Putamen (tissue), 1 donor: Measurements from ENCODE around the gene RTL5.

Experiments used
- DNase-seq: peaks from one replicate; pipeline ENCODE4 v3.0.0-alpha.2; 2016; ENCODE audit warnings: low spot score

RTL5 gene

DNA sequence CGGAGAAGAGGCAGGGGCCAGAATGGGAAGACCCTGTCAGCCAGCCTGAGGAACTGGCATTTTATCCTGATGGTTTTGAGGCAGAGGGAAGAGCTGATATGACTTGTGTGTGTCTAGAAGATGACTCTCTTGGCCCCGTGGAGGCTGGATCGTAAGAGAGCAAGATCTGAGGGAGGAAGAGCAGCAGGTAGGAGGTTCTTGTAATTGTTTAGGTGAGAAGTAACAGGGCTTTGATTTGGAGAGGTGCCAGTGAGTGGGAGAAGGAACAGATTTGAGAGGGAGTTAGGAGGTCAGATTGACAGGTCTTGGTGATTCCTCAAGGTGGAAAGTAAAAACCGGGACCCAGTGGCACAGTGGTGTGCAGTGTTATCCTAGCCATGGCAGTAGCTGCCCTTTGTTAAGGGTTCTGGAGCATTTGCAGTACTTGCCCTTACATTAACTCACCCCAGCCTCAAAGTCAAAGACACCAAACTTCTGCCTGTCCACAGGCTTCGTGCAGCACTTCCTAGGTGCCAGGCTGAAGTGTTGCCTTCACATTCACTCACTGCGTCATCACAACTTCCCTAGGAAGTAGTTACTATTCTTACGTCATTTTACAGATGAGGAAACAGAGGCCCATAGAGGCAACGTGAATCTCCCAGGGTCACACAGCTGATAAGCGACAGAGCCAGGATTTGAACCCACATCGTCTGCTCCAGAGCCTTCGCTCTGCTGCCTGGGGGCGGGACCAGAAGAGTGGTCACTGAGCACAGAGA, 23.7 kb downstream of the RTL5 start:
- DNase-seq, result peak; percentile 67

DNA sequence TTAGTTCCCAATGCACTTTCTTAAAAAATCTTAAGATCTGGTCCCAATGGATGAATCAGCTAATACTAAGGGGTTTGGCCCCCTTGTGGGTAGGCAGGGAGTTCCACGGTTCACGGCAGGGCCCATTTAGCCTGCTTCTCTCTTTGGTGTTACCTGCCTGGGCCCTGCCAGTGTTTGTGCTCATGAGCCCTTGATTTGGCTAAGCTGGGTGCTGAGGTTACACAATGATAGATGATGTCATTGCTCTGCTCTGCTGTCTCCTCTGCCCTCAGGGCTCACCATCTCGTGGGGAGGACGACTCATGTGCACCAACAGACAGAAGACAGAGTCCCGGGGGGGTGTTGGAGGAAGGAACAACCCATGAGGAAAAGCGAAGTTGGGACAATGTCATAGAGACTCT, 24.4 kb downstream of the RTL5 start:
- no peak for DNase-seq

DNA sequence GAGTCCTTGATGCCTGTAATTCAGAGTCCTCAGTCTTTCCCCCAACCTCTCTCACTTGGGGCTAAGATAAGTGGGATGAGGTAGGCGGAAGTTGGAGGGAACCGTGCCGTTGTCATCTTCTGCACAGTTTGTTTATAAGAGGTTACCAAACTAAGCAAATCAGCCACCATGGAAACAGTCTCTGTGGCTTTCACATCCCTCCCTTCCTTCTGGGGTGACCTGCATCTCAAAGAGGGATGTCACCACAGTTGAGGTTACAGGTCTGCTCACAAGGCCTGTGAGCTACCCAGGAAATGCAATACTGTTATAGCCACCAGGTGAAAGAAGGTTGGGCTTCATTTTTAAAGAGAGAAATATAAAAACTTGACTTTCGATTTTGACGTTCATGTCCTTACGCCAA, 26.3 kb downstream of the RTL5 start:
- no peak for DNase-seq

DNA sequence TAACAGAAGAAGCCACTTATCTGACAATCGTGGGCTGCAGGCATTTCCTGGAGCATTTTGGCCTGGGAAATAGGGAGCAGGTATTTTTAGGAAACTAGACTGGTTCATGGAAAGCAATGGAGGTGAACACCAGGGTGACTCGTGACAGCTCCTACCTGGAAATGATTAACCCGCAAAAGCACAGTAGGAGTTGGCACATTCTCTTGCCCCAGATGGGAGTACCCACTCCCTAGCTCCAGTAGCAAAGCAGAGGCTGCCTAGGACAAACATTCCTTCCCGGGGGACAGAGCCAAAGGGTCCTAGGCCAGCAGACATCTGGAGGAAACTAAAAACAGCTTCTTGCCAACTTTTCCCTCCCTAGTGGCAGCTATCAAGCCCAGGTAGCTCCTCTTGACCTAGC, 29.0 kb downstream of the RTL5 start:
- DNase-seq, result no peak

DNA sequence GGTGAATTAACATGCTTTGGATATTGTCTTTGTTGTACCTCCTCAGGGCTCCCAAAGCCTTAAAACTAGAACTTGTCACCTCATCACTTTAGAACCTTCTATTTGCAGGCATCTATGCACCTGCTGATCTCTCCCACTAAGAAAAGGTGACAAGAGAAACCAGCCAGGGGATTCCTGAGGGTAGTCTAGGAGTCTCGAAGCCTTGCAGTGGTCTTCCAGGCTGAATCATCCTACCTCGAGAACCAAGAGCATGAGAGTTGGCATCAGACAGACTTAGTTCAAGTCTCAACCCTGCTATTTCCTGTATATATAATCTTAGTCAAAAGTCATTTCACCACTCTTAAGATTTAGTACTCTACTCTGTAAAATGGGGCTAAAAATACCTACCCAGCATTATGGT, 29.6 kb downstream of the RTL5 start:
- no peak for DNase-seq

DNA sequence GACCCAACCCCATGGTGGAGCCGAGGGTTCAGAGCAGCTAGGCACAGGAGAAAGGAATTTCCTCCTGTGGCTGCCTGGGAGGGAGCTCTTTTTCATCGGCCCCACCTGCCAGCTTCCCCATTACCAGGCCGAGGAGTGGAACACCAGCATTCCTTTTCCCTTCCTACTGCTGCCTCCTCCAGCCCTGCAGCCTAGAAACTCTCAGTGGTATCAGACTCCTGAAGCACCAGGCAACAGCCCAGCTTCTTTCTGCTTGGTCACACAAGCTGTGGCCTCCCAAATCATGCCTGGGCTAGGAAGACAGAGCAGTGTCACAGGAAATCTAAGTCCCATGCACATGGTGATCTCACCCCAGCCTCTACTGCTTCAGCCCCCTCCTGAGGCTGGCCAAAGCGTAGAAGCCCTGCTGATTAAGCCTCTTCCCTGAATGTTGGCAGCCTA, 30.1 kb downstream of the RTL5 start:
- DNase-seq, result no peak

DNA sequence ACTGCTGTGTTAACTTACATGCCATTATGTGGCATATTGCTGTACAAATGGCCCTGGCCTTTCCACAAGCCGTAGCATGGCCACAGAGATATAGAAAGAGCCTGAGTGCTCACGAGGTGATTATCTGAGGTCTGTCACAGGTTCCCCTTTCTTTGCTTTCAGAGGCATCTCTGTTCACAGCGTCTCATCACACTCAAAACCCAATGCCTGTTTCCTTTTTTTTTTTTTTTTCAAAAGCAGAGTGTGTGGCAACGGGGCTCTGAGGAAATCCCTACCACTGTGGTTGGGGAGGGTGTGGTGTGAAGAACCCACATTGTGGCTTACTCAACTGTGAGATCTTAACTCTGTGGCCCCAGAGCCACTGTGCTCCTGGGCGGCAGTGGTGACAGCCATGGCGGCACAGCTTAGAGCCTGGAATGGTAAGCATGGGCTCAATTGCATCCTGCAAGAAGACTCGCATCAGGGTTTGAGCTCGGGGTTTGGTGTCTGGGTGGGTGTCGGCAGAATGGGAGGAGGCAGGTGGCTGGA, 30.8 kb downstream of the RTL5 start:
- DNase-seq, result no peak

DNA sequence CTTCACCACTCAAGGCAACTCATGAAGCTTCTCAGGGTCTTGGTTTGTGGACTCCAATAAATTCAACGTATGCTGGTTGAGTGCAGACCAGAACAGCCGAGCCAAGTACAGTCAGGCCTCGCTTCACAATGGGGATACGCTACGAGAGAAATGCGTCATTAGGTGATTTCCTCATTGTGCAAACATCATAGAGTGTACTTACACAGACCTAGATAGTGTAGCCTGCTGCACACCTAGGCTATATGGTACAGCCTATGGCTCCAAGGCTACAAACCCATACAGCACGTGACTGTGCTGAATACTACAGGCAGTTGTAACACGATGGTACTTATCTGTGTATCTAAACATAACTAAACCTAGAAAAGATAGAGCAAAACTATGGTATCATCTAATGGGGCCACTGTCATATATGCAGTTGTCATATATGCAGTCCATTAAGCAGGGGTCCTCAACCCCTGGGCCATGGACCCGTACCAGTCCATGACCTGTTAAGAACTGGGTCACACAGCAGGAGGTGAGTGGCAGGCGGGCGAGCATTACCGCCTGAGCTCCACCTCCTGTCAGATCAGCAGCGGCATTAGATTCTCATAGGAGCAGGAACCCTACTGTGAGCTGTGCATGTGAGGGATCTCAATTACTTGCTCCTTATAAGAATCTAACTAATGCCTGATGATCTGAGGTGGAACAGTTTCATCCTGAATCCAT, 31.5 kb downstream of the RTL5 start:
- no peak for DNase-seq

DNA sequence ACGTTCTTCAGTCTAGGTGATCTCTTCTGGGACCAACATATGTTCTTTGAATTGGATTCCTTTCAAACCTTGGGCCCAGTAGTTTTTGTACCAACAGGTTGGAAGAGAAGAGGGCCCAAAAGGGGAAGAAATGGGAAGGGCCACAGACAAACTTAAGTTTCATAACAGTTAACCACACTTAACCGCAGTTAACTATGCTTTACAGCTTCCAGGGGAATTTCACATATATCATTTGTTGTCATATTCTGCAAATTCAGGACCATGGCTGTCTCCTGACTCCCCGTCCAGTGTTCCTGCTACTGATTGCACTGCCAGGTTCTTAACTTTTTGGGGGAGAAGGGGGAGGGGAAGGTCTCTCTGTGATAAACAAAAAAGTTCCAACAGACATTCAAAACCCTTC, 34.6 kb downstream of the RTL5 start:
- no peak for DNase-seq

DNA sequence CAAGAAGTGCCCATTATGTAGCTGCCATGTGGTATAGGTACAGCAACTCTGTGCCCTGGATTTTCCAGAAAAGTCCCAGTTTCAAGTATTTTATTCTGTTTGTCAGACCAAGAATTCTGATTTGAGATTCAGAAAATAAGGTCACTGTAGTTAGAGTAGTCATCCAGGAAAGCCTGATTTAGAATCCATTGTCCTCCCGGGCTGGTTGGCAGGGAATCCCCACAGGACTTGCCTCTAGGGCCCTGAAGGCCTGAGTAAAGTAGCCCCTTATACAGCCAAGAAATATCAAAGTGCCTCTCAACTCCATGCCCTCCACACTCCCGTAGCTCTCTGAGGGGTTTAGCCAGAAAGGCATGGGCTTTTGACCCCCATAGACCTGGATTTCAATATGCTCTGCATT, 36.3 kb downstream of the RTL5 start:
- no peak for DNase-seq

DNA sequence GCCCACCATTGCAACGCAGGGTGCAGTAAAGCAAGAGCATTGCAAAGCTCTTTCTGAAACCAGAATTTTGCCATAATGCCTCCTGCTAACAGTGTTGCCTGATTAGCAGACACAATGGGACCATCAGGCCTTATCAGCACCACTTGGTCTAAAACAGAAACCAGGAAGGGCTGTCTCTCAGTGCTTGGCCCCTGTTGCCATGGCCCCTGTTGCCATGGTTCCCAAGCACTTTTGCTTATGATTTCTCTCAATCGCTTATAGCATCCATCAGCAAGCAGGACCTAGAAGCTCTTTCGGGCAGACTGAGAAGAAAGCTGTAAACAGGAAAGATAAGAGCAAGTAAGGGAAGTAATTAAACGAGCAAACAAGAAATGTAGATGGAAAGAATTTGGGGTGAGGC, 36.8 kb downstream of the RTL5 start:
- DNase-seq, result no peak

DNA sequence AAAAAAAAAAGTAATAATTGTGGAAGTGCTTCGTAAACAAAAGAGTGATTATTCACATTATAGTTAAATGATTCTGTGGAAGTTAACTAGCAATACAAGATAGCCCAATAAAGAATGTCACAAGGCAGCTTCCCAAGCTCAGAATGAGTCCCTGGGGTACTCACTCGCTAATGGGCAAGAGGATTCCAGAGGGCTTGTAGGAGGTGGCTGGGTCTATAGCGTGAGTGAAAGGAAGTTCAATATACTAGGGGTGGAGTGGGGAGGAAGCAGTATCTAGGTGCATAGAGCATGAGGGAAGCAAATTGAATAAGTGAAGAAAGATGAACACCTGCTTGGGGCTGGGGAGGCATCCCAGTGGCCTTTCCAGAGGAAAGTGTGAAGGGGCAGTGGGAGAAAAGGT, 42.5 kb downstream of the RTL5 start:
- DNase-seq, result no peak

DNA sequence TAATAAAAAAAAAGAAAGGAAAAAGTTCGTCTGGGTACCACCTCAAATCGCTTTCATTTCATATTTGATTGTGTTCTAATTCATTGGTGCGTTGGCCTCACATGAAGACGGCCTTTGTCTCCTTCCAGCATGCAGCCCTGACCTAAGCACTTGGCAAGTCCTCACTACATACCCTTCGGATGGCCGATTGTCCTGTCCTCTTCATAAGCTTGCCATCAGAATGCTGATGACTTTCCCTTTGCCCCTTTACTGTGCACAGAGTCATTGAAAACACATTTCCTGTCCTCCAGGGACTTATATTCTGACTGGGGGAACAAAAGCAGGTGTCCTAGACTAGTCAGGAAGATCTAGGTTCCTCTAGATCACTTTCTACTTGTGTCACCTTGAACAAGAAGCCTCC, 43.0 kb downstream of the RTL5 start:
- no peak for DNase-seq

DNA sequence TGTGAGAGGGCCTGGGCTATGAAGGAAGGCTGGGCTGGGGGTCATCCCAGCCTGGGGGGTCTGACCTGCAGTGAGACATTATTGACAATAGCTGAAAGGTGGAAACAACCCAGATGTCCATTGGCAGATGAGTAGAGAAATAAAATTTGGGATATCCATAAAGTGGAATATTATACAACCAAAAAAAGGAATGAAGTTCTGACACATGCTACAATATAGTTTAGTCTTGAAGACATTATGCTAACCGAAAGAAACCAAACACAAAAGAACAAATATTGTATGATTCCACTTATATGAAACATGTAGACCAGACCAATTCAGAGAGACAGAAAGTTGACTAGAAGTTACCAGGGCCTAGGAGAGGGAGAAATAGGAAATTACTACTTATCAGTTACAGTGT, 44.7 kb downstream of the RTL5 start:
- no peak for DNase-seq

DNA sequence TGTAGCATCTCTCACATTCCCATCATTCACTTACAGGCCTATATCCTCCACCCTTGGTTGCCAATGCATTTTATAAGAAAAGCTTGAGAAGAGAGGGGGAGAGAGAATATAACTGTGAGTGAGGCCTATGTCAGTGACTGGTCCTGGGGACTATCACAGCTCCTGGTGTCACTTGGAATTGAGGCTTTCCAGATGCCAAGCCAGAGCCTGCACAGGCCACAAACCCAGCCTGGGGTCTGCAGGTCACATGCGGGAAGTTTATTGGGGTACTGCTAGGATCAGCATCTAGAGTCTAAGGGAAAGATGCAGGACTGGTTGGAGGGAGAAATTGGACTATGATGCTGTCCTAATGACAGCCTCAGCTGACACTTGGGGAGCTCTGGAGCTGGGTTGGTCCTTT, 47.6 kb downstream of the RTL5 start:
- DNase-seq, result no peak

DNA sequence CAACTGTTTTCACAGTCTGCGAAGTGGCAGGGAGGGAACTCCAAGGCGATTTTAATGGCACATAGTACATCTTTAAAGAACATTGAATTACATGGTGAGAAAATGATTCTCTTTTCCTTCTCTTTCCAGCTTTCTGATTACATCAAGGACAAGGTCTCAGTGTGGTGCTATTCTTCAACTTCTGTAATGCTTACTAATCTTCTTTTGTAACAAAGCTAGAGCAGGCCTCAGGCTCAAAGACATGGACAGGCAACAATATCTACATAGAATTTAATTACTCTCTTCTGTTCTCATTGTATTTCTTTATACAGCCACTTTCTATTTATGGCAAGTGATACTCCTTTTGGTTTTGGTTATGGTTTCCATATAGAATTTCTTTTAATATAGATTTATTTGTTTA, 48.4 kb downstream of the RTL5 start:
- no peak for DNase-seq

DNA sequence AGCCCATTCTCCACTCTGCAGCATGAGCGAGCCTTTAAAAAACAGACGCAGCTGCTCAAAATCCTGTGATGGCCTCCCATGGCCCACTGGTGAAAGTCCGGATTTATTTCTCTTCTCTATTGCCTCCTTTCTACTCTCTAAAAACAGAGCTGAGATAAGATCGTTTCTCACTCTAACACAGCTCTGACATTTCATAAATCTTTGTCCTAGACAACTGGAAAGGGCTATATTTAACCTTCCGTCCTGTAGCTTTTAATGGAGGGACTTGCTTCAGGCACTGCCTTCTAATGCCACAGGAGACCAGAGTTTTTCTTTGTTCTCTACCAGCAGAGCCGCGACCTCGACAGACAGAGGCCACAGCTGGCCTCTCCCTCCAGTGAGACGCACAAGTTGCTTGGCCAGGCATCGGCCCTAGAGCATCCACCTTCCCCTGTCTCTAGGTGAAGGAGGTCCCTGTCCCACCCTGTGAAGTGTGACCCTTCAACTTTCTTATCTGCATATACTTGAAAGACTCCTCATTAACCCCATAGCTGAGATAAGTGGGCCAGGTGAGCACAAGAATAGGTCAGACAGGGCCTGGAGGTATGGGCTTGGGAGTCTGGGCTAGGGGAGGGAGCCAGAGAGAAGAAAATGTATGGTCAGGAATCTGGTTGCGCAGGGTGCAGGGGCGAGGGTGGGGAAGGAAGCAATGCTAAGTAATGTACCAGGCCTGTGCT, 50.0 kb downstream of the RTL5 start:
- DNase-seq, result no peak

DNA sequence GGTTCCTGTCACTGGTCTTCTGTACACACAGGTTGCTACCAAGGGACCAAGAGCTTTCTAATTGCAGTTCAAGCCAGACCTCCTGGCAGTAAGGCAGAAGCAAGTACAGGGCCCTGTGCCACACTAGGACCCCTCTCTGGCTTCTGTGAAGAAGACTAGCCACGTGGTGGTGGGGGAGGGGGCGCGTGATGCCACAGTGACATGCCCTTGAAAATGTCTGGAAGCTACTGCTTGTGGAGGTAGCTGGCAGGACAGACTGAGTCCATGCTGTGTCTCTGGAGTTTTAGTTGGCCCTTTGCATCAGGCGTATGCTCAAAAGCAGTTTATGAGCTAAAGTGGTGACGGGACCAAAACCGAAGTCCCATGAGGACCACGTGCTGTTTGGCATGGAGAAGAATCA, 50.9 kb downstream of the RTL5 start:
- no peak for DNase-seq

DNA sequence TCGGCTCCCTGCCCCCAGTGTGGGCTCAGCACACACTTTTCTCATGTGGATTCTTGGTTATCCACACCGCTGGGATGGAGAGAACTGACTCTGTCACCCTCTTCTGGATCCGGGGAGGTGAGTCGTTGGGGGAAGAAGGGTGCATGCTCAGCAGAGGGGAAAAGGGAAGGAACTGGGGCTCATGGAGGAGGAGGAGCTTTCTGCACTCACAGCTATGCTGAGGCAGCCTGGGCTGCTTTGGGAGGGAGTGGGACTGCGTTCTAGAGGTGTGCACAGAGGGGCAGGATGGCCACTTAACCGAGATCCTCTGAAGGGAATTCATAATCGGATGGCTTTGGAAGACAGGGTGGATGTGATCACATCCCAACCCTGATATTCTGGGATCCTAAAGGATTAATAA, 51.6 kb downstream of the RTL5 start:
- DNase-seq, result no peak

DNA sequence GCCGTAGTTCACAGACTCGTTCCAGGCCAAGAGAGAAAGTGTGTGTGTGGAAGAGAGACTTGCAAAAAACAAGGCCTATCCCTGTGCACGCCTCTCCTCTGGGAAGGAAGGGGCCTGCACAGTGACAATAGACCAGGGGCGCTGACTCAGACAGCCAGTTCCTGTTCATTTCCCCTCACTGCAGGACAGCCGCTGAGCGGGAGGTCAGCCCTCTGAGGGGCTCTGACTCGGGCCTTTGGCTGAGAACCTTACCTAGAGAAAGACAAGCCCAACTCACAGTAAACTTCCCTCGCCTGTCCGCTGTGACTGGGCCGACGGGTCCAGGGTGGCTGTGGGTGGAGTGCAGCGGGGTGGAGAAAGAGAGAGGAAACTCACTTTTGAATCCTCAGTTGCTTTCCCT, 52.1 kb downstream of the RTL5 start:
- no peak for DNase-seq

DNA sequence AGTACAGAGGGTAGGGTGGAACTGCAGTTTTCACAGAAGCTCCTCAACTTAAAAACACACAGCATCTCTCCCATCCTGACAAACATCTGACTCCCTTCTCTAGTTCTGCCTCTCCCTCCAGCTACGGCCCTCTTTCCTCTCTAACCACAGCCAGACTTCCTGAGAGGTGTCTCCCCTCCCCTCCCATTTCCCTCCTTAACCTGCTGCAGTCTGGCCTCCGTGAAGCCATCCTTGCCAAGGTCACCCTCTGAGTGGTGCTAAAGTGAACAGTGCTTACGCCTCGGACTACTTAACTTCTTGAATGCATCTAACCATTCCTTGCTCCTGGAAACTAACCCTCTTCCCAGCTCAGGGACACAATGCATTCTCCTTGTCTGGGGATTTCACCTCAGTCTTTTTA, 53.3 kb downstream of the RTL5 start:
- DNase-seq, result no peak
